Skeletal muscle tissue (tissue), 4 donors: ENCODE results near the gene UNC13C. TPM values are rescaled to one million over a fixed set of nuclear protein-coding genes. Genes with fewer than 3 reads are reported as not detected.

Experiments used
- H3K27ac ChIP-seq: one replicate; pipeline ENCODE4 v1.7.0; 2013; ENCODE audit warnings: mild to moderate bottlenecking, low read depth, low read length, inconsistent platforms
- H3K27me3 ChIP-seq, 3 donors: one replicate each; pipeline ENCODE4 v1.7.0; 2013; ENCODE audit warnings: low read length in 3 of 3; ENCODE audit not compliant: control insufficient read depth in 3 of 3, insufficient read depth in 3 of 3
- H3K36me3 ChIP-seq, 3 donors: one replicate each; pipeline ENCODE4 v1.7.0; 2013; ENCODE audit warnings: low read length in 3 of 3; ENCODE audit not compliant: control insufficient read depth in 3 of 3, insufficient read depth in 3 of 3
- H3K4me1 ChIP-seq, 3 donors: one replicate each; pipeline ENCODE4 v1.7.0; 2013; ENCODE audit warnings: low read length in 3 of 3, mild to moderate bottlenecking in 3 of 3; ENCODE audit not compliant: control insufficient read depth in 3 of 3, insufficient read depth in 3 of 3
- H3K4me3 ChIP-seq, 3 donors: one replicate each; pipeline ENCODE4 v1.7.0; 2013; ENCODE audit warnings: low read length in 3 of 3
- H3K9ac ChIP-seq, 3 donors: one replicate each; pipeline ENCODE4 v1.7.0; 2013; ENCODE audit warnings: low read length in 3 of 3, mild to moderate bottlenecking in 3 of 3, moderate library complexity in 2 of 3, low read depth in 1 of 3
- H3K9me3 ChIP-seq, 3 donors: one replicate each; pipeline ENCODE4 v1.7.0; 2013; ENCODE audit warnings: low read length in 3 of 3; ENCODE audit not compliant: control insufficient read depth in 3 of 3
- total RNA-seq: library from RNA; depleted of rRNA; stranded (reverse); fragments of >200 nt; gene quantifications from one replicate; pipeline ENCODE4 v1.2.3, GENCODE V29; 2014
- donor health status: Osteomylitis.

UNC13C gene
- total RNA-seq, 1 donor from 2014 or later, result 3.1 TPM

DNA sequence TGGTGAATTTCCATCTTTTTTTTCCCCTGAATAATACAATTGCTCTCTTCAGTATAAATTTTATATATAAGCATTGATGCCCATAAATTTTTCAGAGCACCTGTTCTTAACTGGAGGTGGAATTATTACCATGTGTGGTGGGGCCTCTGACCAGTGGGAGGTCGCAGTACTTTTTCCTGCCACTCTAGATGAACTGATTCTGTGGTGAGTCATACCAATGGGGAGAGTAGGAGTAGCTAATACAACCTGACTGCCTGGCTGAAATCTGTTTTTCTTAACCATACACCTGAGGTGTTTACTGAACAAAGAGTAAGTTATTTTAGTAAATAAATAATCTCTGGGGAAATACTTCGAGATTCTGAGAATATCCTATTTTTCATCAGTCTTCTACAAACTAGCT, 67.2 kb downstream of the UNC13C start:
- H3K9ac ChIP-seq, result no peak overlapping the region
- no peak overlapping the region for H3K4me3 ChIP-seq
- H3K9me3 ChIP-seq, result no peaks in the 10 kb centered on the region
- no peaks in the 10 kb centered on the region for H3K27me3 ChIP-seq
- H3K36me3 ChIP-seq, result no peaks in the 10 kb centered on the region
- no peak overlapping the region for H3K27ac ChIP-seq
- no peaks in the 10 kb centered on the region for H3K4me1 ChIP-seq

DNA sequence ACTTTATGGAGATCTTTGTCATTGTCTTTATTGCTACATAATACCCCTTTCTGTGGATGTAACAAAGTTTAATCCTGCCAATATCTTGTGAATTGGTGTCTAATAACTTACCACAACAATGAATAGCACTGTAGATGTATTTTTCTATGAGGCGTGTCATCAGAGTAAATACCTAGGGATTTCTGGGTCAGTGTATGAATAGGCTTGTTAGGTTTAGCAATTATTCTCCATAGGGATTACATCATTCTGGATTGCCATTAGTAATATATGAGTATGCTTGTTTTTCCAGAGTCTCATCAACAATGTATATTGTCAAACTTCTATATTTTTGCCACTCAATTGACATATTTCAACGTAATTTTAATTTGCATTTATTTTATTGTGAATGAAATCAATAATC, 67.9 kb downstream of the UNC13C start:
- H3K36me3 ChIP-seq, result no peaks in the 10 kb centered on the region
- H3K4me3 ChIP-seq, result no peak overlapping the region
- no peaks in the 10 kb centered on the region for H3K9me3 ChIP-seq
- no peaks in the 10 kb centered on the region for H3K27me3 ChIP-seq
- no peak overlapping the region for H3K27ac ChIP-seq
- H3K4me1 ChIP-seq, result no peaks in the 10 kb centered on the region
- H3K9ac ChIP-seq, result no peak overlapping the region

DNA sequence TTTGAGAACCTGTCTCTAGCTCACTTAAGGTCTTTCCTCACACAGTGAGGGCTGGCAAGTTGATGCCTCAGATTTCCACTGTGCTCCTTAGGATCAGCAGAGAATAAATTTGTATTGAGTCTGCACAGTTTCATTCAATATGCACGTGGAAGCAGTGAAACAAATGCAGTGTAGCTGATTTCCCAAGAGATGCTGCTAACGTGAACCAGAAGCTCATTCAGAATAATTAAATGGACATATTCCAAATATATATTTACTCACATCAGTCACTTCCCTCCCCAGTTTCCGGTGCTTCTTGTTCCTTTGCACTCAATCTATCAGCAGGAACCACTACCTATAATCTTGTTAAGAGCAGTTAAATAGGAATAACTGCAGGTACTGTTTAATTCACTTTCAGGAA, 86.1 kb downstream of the UNC13C start:
- Histone ChIP-seq H3K27me3 (no peaks in the 10 kb centered on the region), H3K4me3 (no peak overlapping the region), H3K27ac (no peak overlapping the region), H3K9ac (no peak overlapping the region), H3K36me3 (no peaks in the 10 kb centered on the region), H3K4me1 (no peaks in the 10 kb centered on the region), H3K9me3 (no peaks in the 10 kb centered on the region)

DNA sequence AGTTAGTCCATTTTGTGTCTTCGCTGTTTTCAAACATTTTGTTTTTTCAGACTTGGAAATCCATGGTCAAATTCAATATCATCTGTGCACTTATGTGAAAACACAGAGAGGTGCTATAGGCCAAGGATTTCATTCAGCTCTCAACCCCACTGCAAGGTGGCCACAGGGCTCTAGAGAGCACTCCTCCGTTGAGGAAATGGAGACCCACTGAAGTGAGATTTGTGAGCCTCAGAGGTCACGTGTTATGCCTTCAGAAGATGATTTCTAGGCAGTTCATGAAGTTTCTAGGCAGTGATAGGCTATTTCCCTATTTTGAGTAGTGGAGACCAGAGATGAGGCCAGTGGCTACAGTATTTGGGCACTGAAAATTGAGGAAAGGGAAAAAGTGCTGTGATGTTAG, 88.2 kb downstream of the UNC13C start:
- Histone ChIP-seq H3K4me1 (peaks cover 0 to 3% (median 0%) of the 10 kb centered on the region in 3 donors), H3K9ac (no peak overlapping the region), H3K36me3 (no peaks in the 10 kb centered on the region)

DNA sequence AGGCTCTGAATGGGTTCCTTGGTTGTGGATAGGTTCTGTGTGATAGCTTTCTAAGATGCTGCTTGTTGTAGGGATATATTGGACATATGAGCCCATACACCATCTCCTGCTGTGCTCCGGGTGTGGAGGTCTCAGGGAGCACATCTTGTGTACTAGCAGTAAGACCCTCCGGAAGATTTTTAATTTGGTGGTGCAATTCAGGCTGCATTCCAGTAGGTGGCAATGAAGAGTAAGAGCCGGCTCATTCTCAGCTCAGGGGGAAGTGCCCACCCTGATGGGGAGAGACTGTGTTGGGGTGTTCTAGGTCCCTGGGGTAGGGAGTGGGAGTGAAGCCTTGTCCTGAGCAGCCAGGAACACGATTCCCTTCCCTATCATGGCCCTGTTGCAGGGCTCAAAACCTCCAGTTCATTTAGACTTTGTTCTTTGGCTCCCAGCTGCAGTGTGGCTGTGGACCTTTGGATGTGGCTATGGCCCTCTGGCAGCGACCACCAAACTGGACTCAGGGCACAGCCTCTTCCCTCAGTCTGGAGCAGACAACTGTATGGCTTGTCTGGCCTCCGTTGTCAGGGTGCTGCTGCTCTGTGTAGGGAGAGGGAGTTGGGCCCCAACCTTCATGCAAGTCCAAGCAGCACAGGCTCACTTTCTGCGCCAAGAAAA, 104.7 kb downstream of the UNC13C start:
- H3K4me1 ChIP-seq, result no peaks in the 10 kb centered on the region
- no peak overlapping the region for H3K27ac ChIP-seq
- no peaks in the 10 kb centered on the region for H3K9me3 ChIP-seq
- no peak overlapping the region for H3K4me3 ChIP-seq
- H3K36me3 ChIP-seq, result no peaks in the 10 kb centered on the region
- H3K9ac ChIP-seq, result no peak overlapping the region
- H3K27me3 ChIP-seq, result no peaks in the 10 kb centered on the region

More for the DNA sequence above, 88.2 kb downstream of the UNC13C start:
- H3K27me3 ChIP-seq, result no peaks in the 10 kb centered on the region
- no peaks in the 10 kb centered on the region for H3K9me3 ChIP-seq
- no peak overlapping the region for H3K27ac ChIP-seq
- no peak overlapping the region for H3K4me3 ChIP-seq

DNA sequence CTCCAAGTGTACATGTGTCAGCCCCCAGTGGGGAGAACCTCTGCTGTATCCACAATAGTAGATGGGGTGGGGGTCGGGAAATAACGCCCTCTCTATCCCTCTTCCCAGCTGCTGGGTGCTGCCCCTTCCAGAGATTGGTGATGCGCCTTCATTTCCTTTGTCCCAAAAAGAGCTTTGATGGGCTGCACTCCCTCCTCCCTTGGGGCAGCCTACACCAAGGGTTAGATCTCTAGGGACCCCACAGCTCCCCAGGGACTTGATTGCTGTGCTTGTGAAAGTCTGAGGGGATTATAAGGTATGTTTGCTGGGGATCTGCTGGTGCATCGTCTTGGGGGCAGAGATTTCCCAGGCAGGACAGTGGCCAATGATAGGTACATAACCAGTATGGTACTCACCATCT, 105.3 kb downstream of the UNC13C start:
- Histone ChIP-seq H3K4me1 (peaks cover 0 to 3% (median 0%) of the 10 kb centered on the region in 3 donors), H3K4me3 (no peak overlapping the region), H3K9ac (no peak overlapping the region), H3K36me3 (no peaks in the 10 kb centered on the region), H3K9me3 (no peaks in the 10 kb centered on the region), H3K27me3 (no peaks in the 10 kb centered on the region), H3K27ac (no peak overlapping the region)

DNA sequence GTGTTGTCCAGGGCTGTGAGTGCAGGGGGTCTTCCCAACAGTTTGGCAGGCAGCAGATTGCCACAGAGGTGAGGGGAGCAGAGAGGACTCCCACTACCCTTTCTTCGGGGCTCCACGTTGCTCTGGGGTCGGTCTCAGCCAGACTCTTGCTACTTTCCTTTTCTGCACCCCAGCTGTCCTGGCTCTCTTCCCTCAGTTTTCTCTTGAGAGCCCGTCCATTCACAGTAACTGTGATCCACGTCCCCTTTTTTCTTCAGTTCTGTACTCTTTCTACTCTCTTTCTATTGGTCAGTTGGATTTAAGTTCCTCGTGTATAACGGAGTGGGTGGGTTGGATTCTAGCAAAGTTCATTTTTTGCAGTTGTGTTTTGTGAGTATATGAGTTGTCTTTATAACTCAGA, 105.8 kb downstream of the UNC13C start:
- no peak overlapping the region for H3K4me3 ChIP-seq

DNA sequence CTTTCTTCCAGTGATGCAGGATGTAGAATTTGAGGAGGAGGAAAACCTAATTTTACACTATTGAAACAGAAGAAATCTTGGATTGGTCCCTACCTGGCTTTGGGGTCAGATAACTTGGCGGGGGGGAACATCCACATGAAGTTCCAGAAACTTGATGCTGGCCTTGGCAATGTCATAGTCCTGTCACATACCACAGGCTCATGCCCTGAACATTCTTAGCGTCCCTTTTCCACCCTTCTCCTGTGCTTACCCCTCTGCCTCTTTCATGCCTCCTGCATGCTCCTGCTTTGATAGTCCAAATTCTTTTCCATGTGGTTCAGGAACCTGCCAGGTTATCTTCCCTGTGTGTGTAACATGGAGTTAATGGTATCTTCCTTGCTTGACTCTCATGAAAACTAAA, 110.6 kb downstream of the UNC13C start:
- Histone ChIP-seq H3K4me3 (peak overlapping the region in 2 of 3 donors; percentile 11 to 46), H3K27ac (no peak overlapping the region)

More for the DNA sequence above, 105.8 kb downstream of the UNC13C start:
- Histone ChIP-seq H3K27ac (no peak overlapping the region), H3K36me3 (no peaks in the 10 kb centered on the region), H3K9me3 (no peaks in the 10 kb centered on the region), H3K27me3 (no peaks in the 10 kb centered on the region), H3K4me1 (peaks cover 0 to 3% (median 0%) of the 10 kb centered on the region in 3 donors), H3K9ac (no peak overlapping the region)

DNA sequence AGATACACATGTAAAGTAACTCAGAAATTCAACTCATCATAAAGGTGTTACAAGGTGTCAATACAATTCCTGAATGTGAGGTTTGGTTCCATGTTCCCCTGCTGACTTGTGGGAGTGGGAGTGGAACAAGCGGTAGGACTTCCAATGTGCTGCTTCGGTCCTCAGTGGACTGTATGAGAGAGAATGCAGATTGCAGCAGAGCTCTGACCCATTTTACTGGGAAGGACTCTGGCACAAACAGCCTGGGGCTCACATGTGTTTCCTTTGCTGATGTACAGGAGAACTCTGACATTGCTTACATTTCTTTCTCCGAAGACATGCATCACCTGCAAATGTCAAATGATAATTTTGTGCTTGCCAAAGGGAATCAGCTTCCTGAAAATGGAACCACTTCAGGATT, 111.5 kb downstream of the UNC13C start:
- peak overlapping the region in 2 of 3 donors; percentile 34 to 45 for H3K4me3 ChIP-seq
- peaks cover 0 to 3% (median 0%) of the 10 kb centered on the region in 3 donors for H3K4me1 ChIP-seq
- H3K9me3 ChIP-seq, result no peaks in the 10 kb centered on the region
- no peaks in the 10 kb centered on the region for H3K36me3 ChIP-seq
- no peaks in the 10 kb centered on the region for H3K27me3 ChIP-seq
- H3K27ac ChIP-seq, result no peak overlapping the region
- peak overlapping the region in 2 of 3 donors; percentile 17 to 51 for H3K9ac ChIP-seq

More for the DNA sequence above, 110.6 kb downstream of the UNC13C start:
- peak overlapping the region in 1 of 3 donors; percentile 51 for H3K9ac ChIP-seq
- H3K27me3 ChIP-seq, result no peaks in the 10 kb centered on the region
- H3K36me3 ChIP-seq, result no peaks in the 10 kb centered on the region
- H3K4me1 ChIP-seq, result peaks cover 0 to 3% (median 0%) of the 10 kb centered on the region in 3 donors
- H3K9me3 ChIP-seq, result no peaks in the 10 kb centered on the region

DNA sequence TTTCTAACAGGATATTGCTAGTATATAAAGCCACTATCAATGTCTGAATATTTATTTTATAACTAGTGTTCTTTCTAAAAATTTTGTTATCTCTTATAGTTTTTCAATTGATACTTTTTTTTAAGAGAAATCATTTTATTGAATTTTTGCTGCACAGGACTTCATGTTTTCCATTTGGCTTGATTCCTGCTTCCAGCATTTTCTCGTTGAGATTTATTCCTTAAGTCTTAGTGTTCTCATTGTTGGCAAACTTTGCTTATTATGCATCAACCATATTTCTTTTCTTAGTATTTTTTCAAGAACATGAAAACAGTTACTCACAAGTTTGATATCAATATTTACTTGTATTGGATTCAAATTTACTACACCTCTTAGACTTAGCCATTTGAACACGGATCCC, 113.4 kb downstream of the UNC13C start:
- no peak overlapping the region for H3K27ac ChIP-seq
- no peak overlapping the region for H3K4me3 ChIP-seq
- no peaks in the 10 kb centered on the region for H3K27me3 ChIP-seq
- H3K9ac ChIP-seq, result no peak overlapping the region
- no peaks in the 10 kb centered on the region for H3K9me3 ChIP-seq
- no peaks in the 10 kb centered on the region for H3K36me3 ChIP-seq
- H3K4me1 ChIP-seq, result peaks cover 0 to 3% (median 0%) of the 10 kb centered on the region in 3 donors
